T-helper 1 cell treated with Interleukin-12 subunit alpha and Interleukin-12 subunit beta and Interleukin-4 antibody, amounts not matched to agents 30 μg/mL and 1 μg/mL, for 36 hours (primary cell): Measurements from ENCODE around the gene UBL5.
"Not testable (repeated sequence)": the region's sequence is repeated elsewhere in the genome, so short reads cannot be mapped to it uniquely, and the experiment has no call there.

Source experiments
- H3K27ac Mint-ChIP-seq: one replicate; pipeline ENCODE4 v1.8.0; 2021; ENCODE audit warnings: mild to moderate bottlenecking, mixed read lengths
- H3K27me3 Mint-ChIP-seq: one replicate; pipeline ENCODE4 v1.8.0; 2021; ENCODE audit warnings: low read depth, mixed read lengths
- H3K36me3 Mint-ChIP-seq: one replicate; pipeline ENCODE4 v1.8.0; 2021; ENCODE audit warnings: low read depth, mixed read lengths
- H3K4me1 Mint-ChIP-seq: one replicate; pipeline ENCODE4 v1.8.0; 2021; ENCODE audit warnings: low read depth, mixed read lengths
- H3K4me3 Mint-ChIP-seq: one replicate; pipeline ENCODE4 v1.8.0; 2021; ENCODE audit warnings: mild to moderate bottlenecking, moderate library complexity, mixed read lengths
- H3K9me3 Mint-ChIP-seq: one replicate; pipeline ENCODE4 v1.8.0; 2021; ENCODE audit warnings: mixed read lengths

The UBL5 gene

DNA sequence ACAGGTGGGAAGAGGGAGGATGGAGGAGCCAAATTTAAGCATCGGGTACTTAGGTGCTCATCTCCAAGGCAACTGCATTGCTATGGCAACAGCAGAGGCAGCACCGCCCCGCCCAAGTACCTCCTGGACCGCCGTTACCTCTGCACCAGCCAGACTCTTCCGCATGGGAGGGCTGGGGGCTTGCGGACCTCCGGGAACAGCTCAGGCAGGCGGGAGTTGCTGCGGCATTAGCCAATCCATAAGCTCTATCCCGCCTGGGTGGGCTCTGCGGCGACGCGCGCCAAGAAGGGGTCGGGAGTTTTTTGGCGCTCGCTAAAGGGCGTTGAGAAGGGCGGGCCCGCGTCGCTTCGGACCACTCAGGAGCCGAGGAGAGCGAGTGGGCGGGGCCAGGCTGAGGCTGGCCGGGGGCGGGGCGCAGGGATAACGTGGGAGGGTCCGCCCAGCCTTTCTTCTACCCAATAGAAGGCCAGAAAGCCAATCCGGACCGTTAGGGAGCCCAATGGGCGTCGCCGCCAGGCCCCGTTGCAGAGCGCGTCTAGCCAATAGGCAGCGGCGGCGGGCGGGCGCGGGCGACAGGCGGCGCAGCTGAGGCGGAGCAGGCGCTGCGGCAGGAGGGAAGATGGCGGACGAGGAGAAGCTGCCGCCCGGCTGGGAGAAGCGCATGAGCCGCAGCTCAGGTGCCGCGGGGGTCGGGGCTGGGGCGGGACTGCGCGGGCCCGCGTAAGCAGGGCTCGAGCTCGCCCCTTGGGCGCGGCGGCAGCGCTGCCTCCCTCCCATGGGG lies 7.2 kb downstream of the UBL5 start, which contains the start of gene PIN1:
PIN1 (plus strand) TSS at position 593 of the 781 bp plus-strand sequence; CDS start at position 620, 27 bp downstream.
- no peaks in the 10 kb centered on the region for H3K27me3 Mint-ChIP-seq
- H3K36me3 Mint-ChIP-seq: peaks cover 14% of the 10 kb centered on the region
- peak within 1 kb of the TSS; percentile 95 for H3K4me3 Mint-ChIP-seq
- no peaks in the 10 kb centered on the region for H3K9me3 Mint-ChIP-seq
- peak within 1 kb of the TSS; percentile 88 for H3K27ac Mint-ChIP-seq
- peaks cover 15% of the 10 kb centered on the region for H3K4me1 Mint-ChIP-seq

DNA sequence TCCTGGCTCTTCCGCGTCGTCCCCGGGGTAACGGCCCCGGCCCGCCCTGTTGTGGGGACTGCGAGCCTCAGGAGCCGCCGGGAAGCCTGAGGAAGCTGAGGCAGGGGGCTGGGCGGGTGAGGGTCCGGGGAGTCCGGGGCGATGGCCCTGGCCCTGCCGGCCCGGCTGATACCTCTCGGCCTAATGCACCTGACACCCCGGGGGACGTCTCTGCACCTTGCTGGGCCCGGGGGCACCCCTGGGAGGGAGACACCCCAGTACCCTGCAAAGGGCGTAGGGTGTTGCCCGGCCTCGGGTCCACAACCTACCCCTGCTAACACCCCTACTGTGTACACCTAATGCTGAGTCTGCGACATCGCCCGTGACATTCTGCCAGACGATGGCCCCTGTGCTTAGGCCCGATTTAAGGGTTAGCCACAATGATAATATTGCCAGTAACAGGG lies 7.8 kb downstream of the UBL5 start:
- Mint-ChIP-seq H3K4me1 (peaks cover 11% of the 10 kb centered on the region), H3K27ac (peak overlapping the region; percentile 87)

DNA sequence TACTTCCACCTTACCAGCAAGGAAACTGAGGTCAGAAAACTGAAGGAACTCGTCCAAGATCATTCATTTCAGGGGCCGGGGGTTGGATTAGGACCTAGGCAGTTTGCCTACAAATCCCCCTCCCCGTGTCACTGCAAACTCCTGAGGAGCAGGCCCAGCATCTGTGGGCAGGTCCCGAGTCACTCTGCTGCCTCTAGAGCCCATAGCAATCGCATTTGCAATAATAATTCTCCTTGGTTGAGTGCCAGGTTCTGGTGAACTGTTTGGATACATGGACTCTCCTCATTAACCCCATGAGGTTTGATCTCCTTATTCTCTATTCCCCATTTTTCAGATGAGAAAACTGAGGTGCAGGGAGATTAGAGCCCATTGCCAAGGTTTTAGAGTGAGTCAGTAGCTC lies 8.3 kb downstream of the UBL5 start:
- H3K36me3 Mint-ChIP-seq: peaks cover 14% of the 10 kb centered on the region
- H3K27me3 Mint-ChIP-seq: no peaks in the 10 kb centered on the region
- peaks cover 11% of the 10 kb centered on the region for H3K4me1 Mint-ChIP-seq

More for the DNA sequence above, 7.8 kb downstream of the UBL5 start:
- H3K4me3 Mint-ChIP-seq: peak overlapping the region; percentile 94
- H3K36me3 Mint-ChIP-seq: peaks cover 12% of the 10 kb centered on the region
- H3K27me3 Mint-ChIP-seq: no peaks in the 10 kb centered on the region
- no peaks in the 10 kb centered on the region for H3K9me3 Mint-ChIP-seq

DNA sequence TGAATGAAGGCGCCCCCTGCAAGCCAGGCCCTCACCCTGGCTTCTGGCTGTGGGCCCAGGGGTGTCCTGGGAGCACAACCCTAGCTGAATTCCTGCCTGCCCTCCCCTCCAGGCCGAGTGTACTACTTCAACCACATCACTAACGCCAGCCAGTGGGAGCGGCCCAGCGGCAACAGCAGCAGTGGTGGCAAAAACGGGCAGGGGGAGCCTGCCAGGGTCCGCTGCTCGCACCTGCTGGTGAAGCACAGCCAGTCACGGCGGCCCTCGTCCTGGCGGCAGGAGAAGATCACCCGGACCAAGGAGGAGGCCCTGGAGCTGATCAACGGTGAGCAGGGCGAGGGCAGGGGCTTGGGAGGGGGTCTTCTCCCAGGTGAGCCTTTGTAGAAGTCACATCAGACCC lies 10.6 kb downstream of the UBL5 start:
- no peak overlapping the region for H3K27ac Mint-ChIP-seq
- no peaks in the 10 kb centered on the region for H3K9me3 Mint-ChIP-seq
- H3K27me3 Mint-ChIP-seq: no peaks in the 10 kb centered on the region
- no peak overlapping the region for H3K4me3 Mint-ChIP-seq
- H3K36me3 Mint-ChIP-seq: peaks cover 33% of the 10 kb centered on the region
- peaks cover 11% of the 10 kb centered on the region for H3K4me1 Mint-ChIP-seq

More for the DNA sequence above, 8.3 kb downstream of the UBL5 start:
- H3K27ac Mint-ChIP-seq: peak overlapping the region; percentile 87
- H3K9me3 Mint-ChIP-seq: no peaks in the 10 kb centered on the region
- peak overlapping the region; percentile 94 for H3K4me3 Mint-ChIP-seq

DNA sequence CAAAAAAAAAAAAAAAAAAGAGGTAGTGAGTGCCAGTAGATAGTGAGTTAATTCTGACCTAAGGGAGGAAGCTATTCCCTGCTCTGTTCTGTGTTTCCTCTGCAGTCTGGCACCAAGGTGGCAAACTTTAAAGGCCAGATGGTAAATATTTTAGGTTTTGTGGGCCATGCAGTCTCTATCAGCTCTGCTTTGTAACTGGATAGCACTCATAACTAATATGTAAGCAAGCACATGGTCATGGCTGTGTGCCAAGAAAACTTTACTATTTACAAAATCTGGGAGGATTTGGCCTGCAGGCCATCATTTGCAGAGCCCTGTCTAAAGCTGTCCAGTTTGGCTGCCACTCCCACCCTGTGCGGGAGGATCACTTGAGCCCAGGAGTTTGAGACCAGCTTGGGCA lies 11.7 kb downstream of the UBL5 start:
- no peak overlapping the region for H3K4me3 Mint-ChIP-seq
- no peak overlapping the region for H3K27ac Mint-ChIP-seq
- H3K27me3 Mint-ChIP-seq: no peaks in the 10 kb centered on the region
- peaks cover 11% of the 10 kb centered on the region for H3K4me1 Mint-ChIP-seq
- no peaks in the 10 kb centered on the region for H3K9me3 Mint-ChIP-seq
- H3K36me3 Mint-ChIP-seq: peaks cover 40% of the 10 kb centered on the region

DNA sequence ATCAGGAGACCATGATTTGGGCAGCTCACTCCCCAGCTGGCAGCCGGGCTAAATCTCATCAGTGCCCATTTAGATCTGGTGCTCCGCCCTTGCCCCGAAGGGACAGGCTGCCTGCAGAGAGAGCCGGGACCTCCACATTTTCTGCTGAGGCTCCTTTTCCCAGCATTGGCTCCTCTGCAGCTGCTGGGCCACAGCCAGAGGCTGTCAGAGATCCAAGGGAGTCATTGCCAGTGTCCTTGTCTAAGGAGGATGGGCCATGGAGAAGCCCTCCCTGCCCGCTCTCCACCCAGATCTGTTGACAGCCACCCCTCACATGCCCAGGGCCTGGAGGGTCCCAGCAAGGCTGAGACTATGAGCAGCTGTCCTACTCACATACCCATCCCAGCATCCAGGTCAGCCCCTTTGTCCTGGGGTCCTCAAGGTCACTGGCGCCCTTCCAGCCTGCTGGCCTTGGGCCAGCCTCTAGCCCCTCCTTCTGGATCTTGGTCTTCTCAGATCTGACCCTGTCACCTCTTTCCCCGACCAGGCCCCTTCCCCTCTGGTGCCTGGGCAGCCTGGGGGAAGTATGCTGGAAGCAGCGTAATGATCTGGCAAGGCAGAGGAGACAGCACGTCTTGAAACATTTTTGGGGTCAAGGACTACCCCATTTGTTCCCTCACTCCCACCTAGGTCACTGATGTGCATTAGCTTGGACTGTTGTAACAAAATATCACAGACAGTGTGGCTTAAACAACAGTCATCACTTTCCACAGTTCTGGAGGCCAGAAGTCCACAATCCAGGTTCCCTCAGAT lies 15.3 kb downstream of the UBL5 start:
- Mint-ChIP-seq H3K9me3 (no peaks in the 10 kb centered on the region), H3K27ac (no peak overlapping the region), H3K36me3 (peaks cover 47% of the 10 kb centered on the region), H3K4me3 (no peak overlapping the region), H3K4me1 (peaks cover 13% of the 10 kb centered on the region), H3K27me3 (no peaks in the 10 kb centered on the region)

DNA sequence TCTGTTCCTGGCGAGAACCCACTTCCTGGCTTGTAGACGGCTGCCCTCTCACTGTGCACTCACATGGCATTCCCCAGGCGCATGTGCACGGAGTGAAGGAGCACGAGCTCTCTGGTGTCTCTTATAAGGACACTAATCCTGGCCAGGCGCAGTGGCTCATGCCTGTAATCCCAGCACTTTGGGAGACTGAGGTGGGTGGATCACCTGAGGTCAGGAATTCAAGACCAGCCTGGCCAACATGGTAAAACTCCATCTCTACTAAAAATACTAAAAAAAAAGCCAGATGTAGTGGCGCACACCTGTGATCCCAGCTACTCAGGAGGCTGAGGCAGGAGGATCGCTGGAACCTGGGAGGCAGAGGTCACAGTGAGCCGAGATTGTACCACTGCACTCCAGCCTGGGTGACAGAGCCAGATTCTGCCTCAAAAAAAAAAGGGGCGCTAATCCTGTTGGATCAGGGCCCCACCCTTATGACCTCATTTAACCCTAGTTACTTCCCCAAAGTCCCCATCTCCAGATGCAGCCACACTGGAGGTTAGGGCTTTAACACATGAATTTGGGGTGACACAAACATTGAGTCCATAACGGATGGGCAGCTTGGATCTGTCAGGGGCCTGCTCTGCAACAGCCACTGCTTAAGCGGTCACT lies 16.0 kb downstream of the UBL5 start:
- H3K27ac Mint-ChIP-seq: not testable (repeated sequence)

DNA sequence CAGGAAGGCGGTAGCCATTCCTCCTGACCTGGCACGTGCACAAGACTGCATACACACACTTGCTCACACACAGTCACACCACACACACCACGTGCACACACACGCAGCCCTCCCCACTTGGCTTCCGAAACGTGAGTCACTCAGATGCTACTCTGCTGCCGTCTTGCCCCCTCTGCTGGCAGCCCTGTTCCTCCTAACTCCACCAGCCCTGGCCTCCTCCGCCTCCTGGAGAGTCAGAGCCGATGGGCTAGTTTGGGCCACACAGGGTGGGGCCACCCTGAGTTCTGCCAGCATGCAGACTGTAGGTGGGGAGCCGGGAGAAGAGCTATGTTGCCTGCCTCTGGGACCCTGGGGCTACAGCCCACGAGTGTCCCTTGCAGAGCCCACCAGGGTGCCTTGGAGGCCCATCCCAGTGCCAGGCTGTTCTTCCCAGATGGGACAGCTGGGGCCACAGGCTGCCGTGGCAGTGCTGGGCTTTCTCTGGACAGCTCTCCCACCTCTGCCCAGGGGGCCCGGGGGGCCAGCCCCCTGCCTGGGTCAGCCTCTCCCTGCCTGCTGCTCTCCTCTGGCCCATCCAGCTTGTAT lies 19.5 kb downstream of the UBL5 start:
- H3K36me3 Mint-ChIP-seq: peaks cover 25% of the 10 kb centered on the region
- no peak overlapping the region for H3K27ac Mint-ChIP-seq

More for the DNA sequence above, 16.0 kb downstream of the UBL5 start:
- not testable (repeated sequence) for H3K27me3 Mint-ChIP-seq, H3K9me3 Mint-ChIP-seq, H3K4me3 Mint-ChIP-seq
- peaks cover 45% of the 10 kb centered on the region for H3K36me3 Mint-ChIP-seq
- H3K4me1 Mint-ChIP-seq: peaks cover 13% of the 10 kb centered on the region

DNA sequence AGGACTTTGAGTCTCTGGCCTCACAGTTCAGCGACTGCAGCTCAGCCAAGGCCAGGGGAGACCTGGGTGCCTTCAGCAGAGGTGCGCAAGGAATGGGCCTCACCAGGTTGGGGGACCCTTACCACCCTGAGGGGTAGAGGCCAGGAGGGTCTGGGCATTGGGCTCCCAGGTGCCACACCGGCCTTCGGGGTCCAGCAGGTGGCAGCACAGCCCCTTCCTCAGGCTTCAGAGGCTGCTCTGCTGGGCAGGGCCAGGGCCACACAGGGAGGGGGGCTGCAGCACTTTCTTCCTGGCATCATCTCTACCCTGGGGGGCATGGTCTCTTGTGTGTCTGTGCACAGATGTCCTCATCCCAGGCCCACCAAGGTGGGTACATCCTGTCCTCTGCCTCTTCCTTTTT lies 20.3 kb downstream of the UBL5 start:
- H3K27ac Mint-ChIP-seq: peak overlapping the region; percentile 49
- H3K9me3 Mint-ChIP-seq: no peaks in the 10 kb centered on the region
- peaks cover 23% of the 10 kb centered on the region for H3K36me3 Mint-ChIP-seq
- H3K27me3 Mint-ChIP-seq: no peaks in the 10 kb centered on the region
- peaks cover 14% of the 10 kb centered on the region for H3K4me1 Mint-ChIP-seq
- H3K4me3 Mint-ChIP-seq: no peak overlapping the region

More for the DNA sequence above, 19.5 kb downstream of the UBL5 start:
- peaks cover 14% of the 10 kb centered on the region for H3K4me1 Mint-ChIP-seq
- H3K9me3 Mint-ChIP-seq: no peaks in the 10 kb centered on the region
- H3K4me3 Mint-ChIP-seq: no peak overlapping the region
- H3K27me3 Mint-ChIP-seq: no peaks in the 10 kb centered on the region

DNA sequence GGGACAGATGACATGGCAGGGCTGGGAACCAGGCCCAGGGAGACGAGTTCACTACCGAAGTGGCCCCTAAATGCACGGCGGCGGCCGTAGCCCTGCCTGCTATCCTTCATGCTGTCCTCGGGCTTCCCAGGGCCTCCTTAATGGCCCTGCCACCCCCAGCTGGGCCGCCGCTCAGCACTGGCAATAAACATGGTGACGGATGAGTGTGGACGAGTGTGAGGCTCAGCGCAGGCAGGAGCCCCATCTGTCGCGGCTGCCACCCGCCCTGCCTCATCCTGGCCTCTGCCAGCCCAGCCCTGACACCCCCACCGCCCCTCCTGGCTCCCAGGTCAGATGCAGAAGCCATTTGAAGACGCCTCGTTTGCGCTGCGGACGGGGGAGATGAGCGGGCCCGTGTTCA lies 21.0 kb downstream of the UBL5 start:
- peaks cover 15% of the 10 kb centered on the region for H3K4me1 Mint-ChIP-seq
- peaks cover 18% of the 10 kb centered on the region for H3K36me3 Mint-ChIP-seq
- H3K4me3 Mint-ChIP-seq: no peak overlapping the region
- no peaks in the 10 kb centered on the region for H3K9me3 Mint-ChIP-seq
- no peaks in the 10 kb centered on the region for H3K27me3 Mint-ChIP-seq
- H3K27ac Mint-ChIP-seq: no peak overlapping the region

DNA sequence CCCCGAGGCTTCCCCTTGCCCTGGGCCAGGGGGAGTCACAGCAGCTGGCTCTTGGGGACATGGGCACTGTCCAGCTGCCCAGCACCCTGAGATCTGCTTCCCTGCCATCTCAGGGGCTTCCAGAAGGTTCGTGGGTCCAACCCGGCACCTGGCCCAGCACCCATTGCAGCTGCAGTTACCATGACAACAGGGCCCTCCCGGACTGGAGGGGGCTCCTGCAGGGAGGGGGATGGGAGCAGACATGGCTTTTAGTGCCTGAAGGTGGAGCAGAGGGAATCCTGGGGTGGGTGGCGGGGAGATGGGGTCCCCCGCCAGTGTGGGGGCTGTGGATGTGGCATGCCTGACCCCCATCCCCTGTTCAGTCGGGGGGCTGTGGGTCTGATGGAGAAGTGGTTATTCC lies 22.1 kb downstream of the UBL5 start:
- H3K27ac Mint-ChIP-seq: no peak overlapping the region

DNA sequence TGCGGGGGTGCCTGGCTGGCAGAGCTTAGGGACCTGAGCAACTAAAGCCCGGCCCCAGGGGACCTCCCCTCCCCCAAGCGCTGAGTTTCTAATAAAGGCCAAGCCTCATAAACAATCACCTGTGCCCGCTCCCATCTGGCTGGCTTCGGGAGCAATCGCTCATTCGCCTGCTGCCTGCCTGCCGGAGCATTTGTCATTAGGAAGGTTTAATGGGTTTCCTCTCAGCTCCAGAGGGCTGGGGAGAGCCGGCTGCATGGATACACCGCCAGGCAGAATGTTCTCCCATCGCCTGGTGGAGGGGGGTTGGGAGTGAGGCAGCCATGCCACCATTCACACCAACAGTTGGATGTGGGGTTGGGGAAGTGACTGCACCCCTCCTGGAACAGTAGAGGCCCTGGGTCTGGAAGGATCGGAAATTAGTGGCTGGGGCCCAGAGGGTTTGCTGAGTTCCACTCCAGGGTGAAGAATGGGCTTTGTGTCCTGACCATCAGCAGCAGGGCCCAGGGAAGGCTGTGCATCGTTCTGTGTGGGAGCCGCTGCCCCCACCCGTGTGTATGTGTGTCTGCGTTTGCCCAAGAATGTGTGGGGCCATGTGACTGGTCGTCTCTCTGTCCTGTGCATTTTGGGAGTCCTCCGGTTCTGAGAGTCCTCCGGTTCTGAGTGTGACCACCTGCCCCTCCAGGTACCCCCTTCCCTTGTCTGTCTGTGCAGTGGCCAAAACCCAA lies 22.7 kb downstream of the UBL5 start:
- Mint-ChIP-seq H3K36me3 (peaks cover 15% of the 10 kb centered on the region), H3K9me3 (no peaks in the 10 kb centered on the region), H3K27me3 (no peaks in the 10 kb centered on the region), H3K4me1 (peaks cover 14% of the 10 kb centered on the region), H3K27ac (no peak overlapping the region), H3K4me3 (no peak overlapping the region)

More for the DNA sequence above, 22.1 kb downstream of the UBL5 start:
- Mint-ChIP-seq H3K27me3 (no peaks in the 10 kb centered on the region), H3K36me3 (peaks cover 17% of the 10 kb centered on the region), H3K4me1 (peaks cover 15% of the 10 kb centered on the region), H3K4me3 (no peak overlapping the region), H3K9me3 (no peaks in the 10 kb centered on the region)

DNA sequence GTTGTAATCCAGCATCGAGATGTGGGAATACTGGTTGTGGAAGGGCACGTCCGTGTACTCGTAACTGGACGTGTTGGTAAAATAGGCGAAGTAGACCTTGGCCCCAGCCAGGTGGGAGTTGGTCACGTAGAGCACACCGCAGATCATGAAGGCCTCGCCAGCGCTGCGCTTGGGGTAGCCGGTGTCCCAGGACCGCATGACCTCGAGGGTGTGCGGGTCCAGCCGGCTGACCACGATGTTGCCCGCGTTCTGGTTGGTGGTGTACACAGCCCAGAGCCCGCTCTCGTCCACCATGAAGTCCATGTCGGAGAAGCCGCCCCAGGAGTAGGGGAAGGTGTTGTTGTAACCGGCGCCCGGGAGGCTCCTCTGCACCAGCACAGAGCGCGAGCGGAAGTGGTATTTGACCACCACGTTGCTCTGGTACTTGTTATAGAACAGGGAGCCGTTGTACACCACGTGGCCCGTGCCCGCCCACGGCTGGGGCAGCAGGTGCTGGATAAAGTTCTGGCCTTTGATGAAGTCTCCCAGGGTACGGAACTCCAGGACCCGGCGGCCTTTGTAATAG lies 26.6 kb downstream of the UBL5 start:
- H3K27ac Mint-ChIP-seq: no peak overlapping the region
- H3K36me3 Mint-ChIP-seq: peaks cover 21% of the 10 kb centered on the region
- H3K27me3 Mint-ChIP-seq: no peaks in the 10 kb centered on the region
- no peaks in the 10 kb centered on the region for H3K9me3 Mint-ChIP-seq
- peaks cover 29% of the 10 kb centered on the region for H3K4me1 Mint-ChIP-seq
- no peak overlapping the region for H3K4me3 Mint-ChIP-seq
